ENCODE data around the gene PLCB1.

DNA sequence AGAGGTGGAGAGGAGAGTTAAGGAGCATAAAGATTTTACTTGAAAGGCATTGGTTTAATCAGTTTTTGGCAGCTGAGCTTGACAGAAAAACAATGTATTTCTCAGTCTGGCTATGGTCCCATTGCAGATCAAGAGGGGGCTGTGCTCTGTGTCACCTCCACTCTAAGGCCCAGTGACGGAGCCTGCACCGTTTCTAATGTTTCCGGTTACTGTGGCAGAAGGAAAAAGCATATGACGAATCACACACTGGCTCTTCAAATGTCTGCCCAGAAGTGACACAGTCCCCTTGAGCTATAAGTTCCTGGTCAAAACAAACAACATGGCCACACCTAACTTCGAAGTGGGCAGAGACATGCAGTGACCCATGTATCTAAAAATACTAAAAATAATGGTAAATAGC is 372.0 kb downstream of the PLCB1 start:
- TF ChIP-seq MAX (IDR thresholded peaks at IDR 0.05; ENCODE audit: low read depth, low read length) (no peak), POLR2A (IDR thresholded peaks at IDR 0.05; ENCODE audit: extremely low read depth, insufficient read length) (no peak)
